Trophoblast cell (in vitro differentiated cells and primary cell): ENCODE data around the gene PPM1H.

Source experiments
- DNase-seq, 2 donors: peaks; one replicate each; pipeline ENCODE4 v3.0.0-alpha.2; 2016
- H2AFZ ChIP-seq: 2 replicates; pipeline ENCODE4 v1.6.1; 2013; ENCODE audit warnings: low read length, moderate library complexity, mild to moderate bottlenecking; ENCODE audit not compliant: insufficient read depth, poor library complexity
- H2AK5ac ChIP-seq: 2 replicates; pipeline ENCODE4 v1.6.1; 2013; ENCODE audit warnings: mild to moderate bottlenecking, low read length
- H2BK120ac ChIP-seq: 2 replicates; pipeline ENCODE4 v1.6.1; 2013; ENCODE audit warnings: low read length, mild to moderate bottlenecking, moderate library complexity; ENCODE audit not compliant: insufficient read depth, poor library complexity
- H2BK12ac ChIP-seq: 2 replicates; pipeline ENCODE4 v1.6.1; 2013; ENCODE audit warnings: mild to moderate bottlenecking, low read length, moderate library complexity
- H2BK5ac ChIP-seq: 2 replicates; pipeline ENCODE4 v1.6.1; 2013; ENCODE audit warnings: low read length, low read depth, moderate library complexity, mild to moderate bottlenecking; ENCODE audit not compliant: poor library complexity
- H3K14ac ChIP-seq: 2 replicates; pipeline ENCODE4 v1.6.1; 2013; ENCODE audit warnings: mild to moderate bottlenecking, low read length
- H3K18ac ChIP-seq: 2 replicates; pipeline ENCODE4 v1.6.1; 2013; ENCODE audit warnings: mild to moderate bottlenecking, low read length
- H3K23ac ChIP-seq: 2 replicates; pipeline ENCODE4 v1.6.1; 2013; ENCODE audit warnings: low read length
- H3K27ac ChIP-seq: 2 replicates; pipeline ENCODE4 v1.5.1; 2013; ENCODE audit warnings: low read depth, mild to moderate bottlenecking, inconsistent platforms, low read length, moderate library complexity
- H3K27me3 ChIP-seq: 2 replicates; pipeline ENCODE4 v1.6.1; 2013; ENCODE audit warnings: inconsistent platforms, mild to moderate bottlenecking, low read length, moderate library complexity; ENCODE audit not compliant: insufficient read depth
- H3K36me3 ChIP-seq, 2 experiments: 1 replicate in 1 of 2; 2 replicates in 1 of 2; pipeline ENCODE4 v1.6.1; 2013; ENCODE audit warnings: low read length in 2 of 2, mild to moderate bottlenecking in 2 of 2, moderate library complexity in 1 of 2; ENCODE audit not compliant: insufficient read depth in 2 of 2, control insufficient read depth in 1 of 2
- H3K4ac ChIP-seq: 2 replicates; pipeline ENCODE4 v1.6.1; 2013; ENCODE audit warnings: low read depth, mild to moderate bottlenecking, low read length, moderate library complexity
- H3K4me1 ChIP-seq, 2 experiments: 1 replicate in 1 of 2; 2 replicates in 1 of 2; pipeline ENCODE4 v1.6.1; 2013; ENCODE audit warnings: low read length in 2 of 2, mild to moderate bottlenecking in 2 of 2, moderate library complexity in 1 of 2; ENCODE audit not compliant: insufficient read depth in 2 of 2, control insufficient read depth in 1 of 2
- H3K4me2 ChIP-seq: 2 replicates; pipeline ENCODE4 v1.6.1; 2013; ENCODE audit warnings: inconsistent platforms, mild to moderate bottlenecking, low read length, moderate library complexity
- H3K4me3 ChIP-seq: 2 replicates; pipeline ENCODE4 v1.5.1; 2013; ENCODE audit warnings: mild to moderate bottlenecking, low read depth, low read length, inconsistent platforms
- H3K79me1 ChIP-seq: one replicate; pipeline ENCODE4 v1.6.1; 2013; ENCODE audit warnings: low read length
- H3K79me2 ChIP-seq: 2 replicates; pipeline ENCODE4 v1.6.1; 2013; ENCODE audit warnings: low read length, mild to moderate bottlenecking; ENCODE audit not compliant: control insufficient read depth, insufficient read depth, poor library complexity
- H3K9ac ChIP-seq: 2 replicates; pipeline ENCODE4 v1.6.1; 2013; ENCODE audit warnings: mild to moderate bottlenecking, low read length
- H3K9me3 ChIP-seq: 2 replicates; pipeline ENCODE4 v1.6.1; 2013; ENCODE audit warnings: low read depth, mild to moderate bottlenecking, control low read depth, inconsistent platforms, low read length; ENCODE audit not compliant: insufficient read depth
- H4K12ac ChIP-seq: 2 replicates; pipeline ENCODE4 v1.6.1; 2013; ENCODE audit warnings: low read depth, mild to moderate bottlenecking, low read length, moderate library complexity
- H4K8ac ChIP-seq: 2 replicates; pipeline ENCODE4 v1.6.1; 2013; ENCODE audit warnings: low read depth, mild to moderate bottlenecking, low read length, moderate library complexity
- H4K91ac ChIP-seq: one replicate; pipeline ENCODE4 v1.6.1; 2013; ENCODE audit warnings: low read depth, mild to moderate bottlenecking, low read length, moderate library complexity
- WGBS: extraction: QIAGEN DNeasy Blood & Tissue Kit; methylation state at CpG from one replicate; pipeline ENCODE4 v1.1.7; 2013; ENCODE audit warnings: missing lambda C conversion rate; ENCODE audit not compliant: insufficient read length, insufficient coverage; ENCODE audit errors: extremely low coverage; 5-methylcytosine and 5-hydroxymethylcytosine counted together

PPM1H gene

GRCh38 chr12:62717643-62718042 is 217.3 kb downstream of the PPM1H start:
- H3K4ac ChIP-seq = no peak overlapping the region
- no peak overlapping the region for H2AK5ac ChIP-seq
- H4K91ac ChIP-seq = no peak overlapping the region
- H3K4me1 ChIP-seq = peaks cover 0 to 3% of the 10 kb centered on the region in 2 experiments
- no peaks in the 10 kb centered on the region for H3K79me1 ChIP-seq
- H3K14ac ChIP-seq = no peak overlapping the region
- H2BK120ac ChIP-seq = no peak overlapping the region
- H3K27ac ChIP-seq = no peak overlapping the region
- H3K4me3 ChIP-seq = no peak overlapping the region
- no peak overlapping the region for H4K12ac ChIP-seq
- no peak overlapping the region for H3K4me2 ChIP-seq
- no peak overlapping the region for H3K23ac ChIP-seq
- WGBS = no CpG with 5 or more reads among the region's 1 CpG
- no peak for DNase-seq
- H3K9ac ChIP-seq = no peak overlapping the region
- no peak overlapping the region for H3K18ac ChIP-seq
- no peaks in the 10 kb centered on the region for H3K9me3 ChIP-seq
- no peak overlapping the region for H4K8ac ChIP-seq
- H2BK12ac ChIP-seq = no peak overlapping the region
- H2BK5ac ChIP-seq = no peak overlapping the region
- H3K36me3 ChIP-seq = peaks cover 0 to 2% of the 10 kb centered on the region in 2 experiments
- H3K79me2 ChIP-seq = no peaks in the 10 kb centered on the region
- no peaks in the 10 kb centered on the region for H3K27me3 ChIP-seq
- H2AFZ ChIP-seq = no peak overlapping the region

GRCh38 chr12:62716866-62717525 is 218.0 kb downstream of the PPM1H start:
- Histone ChIP-seq H3K4me2 (no peak overlapping the region), H3K79me1 (no peaks in the 10 kb centered on the region), H4K8ac (no peak overlapping the region), H3K14ac (no peak overlapping the region), H3K27ac (no peak overlapping the region), H3K23ac (no peak overlapping the region), H3K79me2 (no peaks in the 10 kb centered on the region), H3K9me3 (no peaks in the 10 kb centered on the region), H2BK120ac (no peak overlapping the region), H3K27me3 (no peaks in the 10 kb centered on the region), H2BK5ac (no peak overlapping the region), H3K4ac (no peak overlapping the region), H2BK12ac (no peak overlapping the region), H3K36me3 (peaks cover 0 to 2% of the 10 kb centered on the region in 2 experiments), H3K4me3 (no peak overlapping the region), H4K12ac (no peak overlapping the region), H3K9ac (no peak overlapping the region), H2AK5ac (no peak overlapping the region), H3K18ac (no peak overlapping the region), H4K91ac (no peak overlapping the region), H2AFZ (no peak overlapping the region), H3K4me1 (peaks cover 0 to 3% of the 10 kb centered on the region in 2 experiments)
- WGBS = no CpG with 5 or more reads among the region's 5 CpGs
- DNase-seq = no peak

- H4K91ac ChIP-seq = no peak overlapping the region
- no peak overlapping the region for H4K8ac ChIP-seq
- no peak overlapping the region for H3K27ac ChIP-seq
- H3K9me3 ChIP-seq = no peaks in the 10 kb centered on the region
- H3K27me3 ChIP-seq = no peaks in the 10 kb centered on the region
- no CpG with 5 or more reads among the region's 3 CpGs for WGBS
- no peaks in the 10 kb centered on the region for H3K79me2 ChIP-seq
- no peak for DNase-seq
- no peak overlapping the region for H2AFZ ChIP-seq
- peaks cover 0 to 3% of the 10 kb centered on the region in 2 experiments for H3K4me1 ChIP-seq
- H3K23ac ChIP-seq = no peak overlapping the region
- no peak overlapping the region for H3K4ac ChIP-seq
- H2BK5ac ChIP-seq = no peak overlapping the region
- H3K79me1 ChIP-seq = no peaks in the 10 kb centered on the region
- H2BK12ac ChIP-seq = no peak overlapping the region
- H4K12ac ChIP-seq = no peak overlapping the region
- peaks cover 0 to 2% of the 10 kb centered on the region in 2 experiments for H3K36me3 ChIP-seq
- no peak overlapping the region for H2BK120ac ChIP-seq
- no peak overlapping the region for H3K4me3 ChIP-seq
- no peak overlapping the region for H3K9ac ChIP-seq
- H2AK5ac ChIP-seq = no peak overlapping the region
- H3K4me2 ChIP-seq = no peak overlapping the region
- no peak overlapping the region for H3K14ac ChIP-seq
- no peak overlapping the region for H3K18ac ChIP-seq
These were observed 218.9 kb downstream of the PPM1H start for GRCh38 chr12:62716037-62716436.

GRCh38 chr12:62714774-62715721 is 219.9 kb downstream of the PPM1H start:
- no peak overlapping the region for H3K23ac ChIP-seq
- peaks cover 0 to 2% of the 10 kb centered on the region in 2 experiments for H3K36me3 ChIP-seq
- no peak overlapping the region for H4K8ac ChIP-seq
- H3K4me3 ChIP-seq = no peak overlapping the region
- H3K27ac ChIP-seq = no peak overlapping the region
- H2BK120ac ChIP-seq = no peak overlapping the region
- H3K9ac ChIP-seq = no peak overlapping the region
- no peaks in the 10 kb centered on the region for H3K79me1 ChIP-seq
- no peaks in the 10 kb centered on the region for H3K27me3 ChIP-seq
- DNase-seq = no peak
- H3K14ac ChIP-seq = no peak overlapping the region
- H2BK5ac ChIP-seq = no peak overlapping the region
- H3K4me1 ChIP-seq = peaks cover 0 to 3% of the 10 kb centered on the region in 2 experiments
- no peak overlapping the region for H2BK12ac ChIP-seq
- no CpG with 5 or more reads among the region's 14 CpGs for WGBS
- no peaks in the 10 kb centered on the region for H3K79me2 ChIP-seq
- no peaks in the 10 kb centered on the region for H3K9me3 ChIP-seq
- H2AK5ac ChIP-seq = no peak overlapping the region
- no peak overlapping the region for H3K4me2 ChIP-seq
- H4K91ac ChIP-seq = no peak overlapping the region
- no peak overlapping the region for H3K4ac ChIP-seq
- H3K18ac ChIP-seq = no peak overlapping the region
- H2AFZ ChIP-seq = no peak overlapping the region
- no peak overlapping the region for H4K12ac ChIP-seq
